ENCODE measurements around the gene DDB1. TPM values are rescaled to one million over a fixed set of nuclear protein-coding genes. Genes with fewer than 3 reads are reported as not detected.

DDB1 gene
- total RNA-seq, 1 donor from 2014 or later: 188 TPM

DNA sequence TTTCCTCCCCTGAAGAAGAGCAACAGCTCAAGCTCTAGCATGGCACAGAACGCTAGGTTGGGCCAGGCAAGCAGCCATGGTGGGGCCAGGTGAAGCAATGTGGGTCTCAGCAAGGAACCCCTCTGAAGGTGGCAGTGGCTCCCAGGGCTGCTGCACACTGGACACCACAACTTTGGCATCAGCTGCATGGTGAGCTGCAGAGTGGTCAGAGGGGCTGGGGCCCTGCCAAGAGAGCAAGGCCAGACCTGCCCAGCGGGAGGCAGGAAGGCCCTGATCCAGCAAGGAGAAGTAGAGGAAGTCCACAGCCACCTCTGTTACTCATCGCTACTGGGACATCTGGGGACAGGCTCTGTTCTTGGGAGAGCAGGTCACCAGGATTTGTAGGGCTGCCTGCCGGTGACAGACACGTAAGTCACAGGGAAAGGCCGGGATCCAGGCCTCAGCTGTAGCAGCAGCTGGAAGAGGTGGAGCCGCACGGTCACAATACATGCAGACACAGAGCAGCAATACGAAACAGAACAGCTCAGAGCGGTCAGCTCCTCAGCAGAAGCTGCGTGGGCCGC is 16.4 kb upstream of the DDB1 start:
- no peak overlapping the region for H3K4me3 Mint-ChIP-seq (ENCODE audit: unreplicated experiment)
- no peaks in the 10 kb centered on the region for H3K27me3 Mint-ChIP-seq (ENCODE audit: low read depth)
- H3K9me3 Mint-ChIP-seq (ENCODE audit: low read depth): no peaks in the 10 kb centered on the region
- no peak for DNase-seq (ENCODE audit: low spot score)
- H3K27ac Mint-ChIP-seq (ENCODE audit: unreplicated experiment): no peak overlapping the region
- TF ChIP-seq, protein P1, sequence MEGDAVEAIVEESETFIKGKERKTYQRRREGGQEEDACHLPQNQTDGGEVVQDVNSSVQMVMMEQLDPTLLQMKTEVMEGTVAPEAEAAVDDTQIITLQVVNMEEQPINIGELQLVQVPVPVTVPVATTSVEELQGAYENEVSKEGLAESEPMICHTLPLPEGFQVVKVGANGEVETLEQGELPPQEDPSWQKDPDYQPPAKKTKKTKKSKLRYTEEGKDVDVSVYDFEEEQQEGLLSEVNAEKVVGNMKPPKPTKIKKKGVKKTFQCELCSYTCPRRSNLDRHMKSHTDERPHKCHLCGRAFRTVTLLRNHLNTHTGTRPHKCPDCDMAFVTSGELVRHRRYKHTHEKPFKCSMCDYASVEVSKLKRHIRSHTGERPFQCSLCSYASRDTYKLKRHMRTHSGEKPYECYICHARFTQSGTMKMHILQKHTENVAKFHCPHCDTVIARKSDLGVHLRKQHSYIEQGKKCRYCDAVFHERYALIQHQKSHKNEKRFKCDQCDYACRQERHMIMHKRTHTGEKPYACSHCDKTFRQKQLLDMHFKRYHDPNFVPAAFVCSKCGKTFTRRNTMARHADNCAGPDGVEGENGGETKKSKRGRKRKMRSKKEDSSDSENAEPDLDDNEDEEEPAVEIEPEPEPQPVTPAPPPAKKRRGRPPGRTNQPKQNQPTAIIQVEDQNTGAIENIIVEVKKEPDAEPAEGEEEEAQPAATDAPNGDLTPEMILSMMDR (IDR thresholded peaks at IDR 0.05): no peak
- H3K36me3 Mint-ChIP-seq (ENCODE audit: low read depth): peaks cover 22% of the 10 kb centered on the region
- H3K4me1 Mint-ChIP-seq (ENCODE audit: low read depth): no peaks in the 10 kb centered on the region

DNA sequence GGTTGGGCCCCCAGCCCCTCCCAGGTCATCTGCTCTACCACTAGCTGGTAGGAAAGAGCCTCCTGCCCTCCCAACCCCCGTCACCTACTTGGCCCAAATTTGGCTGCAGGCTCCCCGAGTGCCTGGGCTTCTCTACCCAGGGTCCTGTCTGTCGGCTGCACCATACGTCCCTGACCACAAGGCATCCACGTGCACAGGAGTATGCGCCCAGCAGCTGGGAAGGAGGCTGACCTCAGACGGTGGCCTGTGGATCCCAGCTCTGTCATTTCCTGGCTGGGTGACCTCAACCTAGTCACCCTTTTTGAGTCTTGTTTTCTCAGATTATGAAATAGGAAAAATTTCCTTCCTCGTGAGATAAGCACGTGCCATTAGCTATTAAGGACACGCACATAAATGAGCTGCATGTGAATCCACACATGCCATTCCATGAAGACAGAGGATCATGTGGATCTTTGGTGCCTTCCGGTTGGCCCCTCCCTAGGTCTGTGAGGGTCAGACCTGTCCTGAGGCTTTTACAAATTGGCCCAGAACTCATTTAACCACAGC is 15.1 kb upstream of the DDB1 start:
- peaks cover 16% of the 10 kb centered on the region for H3K36me3 Mint-ChIP-seq (ENCODE audit: low read depth)
- no peaks in the 10 kb centered on the region for H3K9me3 Mint-ChIP-seq (ENCODE audit: low read depth)
- H3K27ac Mint-ChIP-seq (ENCODE audit: unreplicated experiment): no peak overlapping the region
- DNase-seq (ENCODE audit: low spot score): no peak
- no peak overlapping the region for H3K4me3 Mint-ChIP-seq (ENCODE audit: unreplicated experiment)
- no peaks in the 10 kb centered on the region for H3K4me1 Mint-ChIP-seq (ENCODE audit: low read depth)
- H3K27me3 Mint-ChIP-seq (ENCODE audit: low read depth): no peaks in the 10 kb centered on the region
- TF ChIP-seq, protein P1 (IDR thresholded peaks at IDR 0.05): no peak

DNA sequence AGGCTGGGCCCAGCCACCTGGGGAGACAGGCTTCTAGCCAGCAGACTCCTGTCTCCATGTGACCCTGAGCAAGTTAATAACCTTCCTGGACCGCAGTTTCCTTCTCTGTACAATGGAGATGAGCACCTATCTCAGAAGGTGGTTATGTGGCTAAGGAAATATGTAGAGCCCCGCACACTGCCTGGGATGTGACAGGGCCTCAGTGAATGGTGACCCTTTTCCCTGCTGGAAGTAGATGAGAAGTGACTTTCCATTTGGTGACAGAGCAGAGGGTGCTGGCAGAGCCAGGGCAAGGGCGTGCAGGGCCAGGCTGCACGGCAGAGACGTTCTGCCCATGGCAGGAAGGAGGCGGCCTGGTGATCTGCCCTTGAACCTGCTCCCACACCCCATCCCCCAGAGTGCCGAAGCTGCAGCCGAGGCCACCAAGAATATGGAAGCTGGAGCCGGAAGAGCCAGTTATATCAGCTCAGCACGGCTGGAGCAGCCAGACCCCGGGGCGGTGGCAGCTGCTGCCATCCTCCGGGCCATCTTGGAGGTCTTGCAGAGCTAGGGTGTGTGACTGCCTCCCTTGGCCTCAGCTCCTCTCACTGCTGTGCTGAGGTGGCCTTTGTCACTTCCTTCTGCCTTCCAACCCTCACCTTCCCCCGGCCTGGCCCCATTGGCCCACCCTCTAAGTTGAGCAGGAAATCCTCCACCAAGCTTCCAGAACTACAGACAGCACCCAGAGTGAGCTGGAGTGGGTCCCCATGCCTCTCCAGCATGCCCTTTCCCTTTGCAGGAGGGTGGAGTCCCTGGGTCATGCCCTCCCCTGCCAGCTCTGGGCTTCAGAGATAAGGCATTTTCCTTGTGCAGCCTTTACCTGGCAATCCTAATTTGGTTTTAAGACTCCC is 13.3 kb upstream of the DDB1 start:
- Mint-ChIP-seq H3K27ac (ENCODE audit: unreplicated experiment) (no peak overlapping the region), H3K27me3 (ENCODE audit: low read depth) (no peaks in the 10 kb centered on the region), H3K9me3 (ENCODE audit: low read depth) (no peaks in the 10 kb centered on the region), H3K4me1 (ENCODE audit: low read depth) (no peaks in the 10 kb centered on the region), H3K36me3 (ENCODE audit: low read depth) (peaks cover 15% of the 10 kb centered on the region), H3K4me3 (ENCODE audit: unreplicated experiment) (no peak overlapping the region)
- no peak for DNase-seq (ENCODE audit: low spot score)
- TF ChIP-seq, protein P1 (IDR thresholded peaks at IDR 0.05): no peak

DNA sequence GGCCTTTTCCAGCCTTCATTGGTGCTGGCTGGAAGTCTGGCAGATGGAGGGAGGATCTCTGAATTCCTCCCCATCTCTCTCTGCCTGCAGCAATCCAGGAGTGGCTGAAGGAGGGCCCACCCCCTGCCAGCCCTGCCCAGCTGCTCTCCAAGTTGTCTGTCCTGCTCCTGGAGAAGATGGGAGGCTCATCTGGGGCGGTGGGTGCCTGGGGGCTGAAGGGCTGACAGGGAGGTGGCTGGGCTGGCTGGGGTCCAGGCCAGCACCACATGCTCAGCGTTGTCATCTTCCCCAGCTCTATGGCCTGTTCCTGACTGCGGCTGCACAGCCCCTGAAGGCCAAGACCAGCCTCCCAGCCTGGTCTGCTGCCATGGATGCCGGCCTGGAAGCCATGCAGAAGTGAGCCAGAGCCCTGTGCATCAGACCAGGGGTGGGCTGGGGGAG is 12.3 kb upstream of the DDB1 start:
- H3K36me3 Mint-ChIP-seq (ENCODE audit: low read depth): peaks cover 16% of the 10 kb centered on the region
- no peaks in the 10 kb centered on the region for H3K4me1 Mint-ChIP-seq (ENCODE audit: low read depth)
- H3K27me3 Mint-ChIP-seq (ENCODE audit: low read depth): no peaks in the 10 kb centered on the region
- no peak overlapping the region for H3K27ac Mint-ChIP-seq (ENCODE audit: unreplicated experiment)
- DNase-seq (ENCODE audit: low spot score): no peak
- TF ChIP-seq, protein P1 (IDR thresholded peaks at IDR 0.05): no peak
- no peak overlapping the region for H3K4me3 Mint-ChIP-seq (ENCODE audit: unreplicated experiment)
- H3K9me3 Mint-ChIP-seq (ENCODE audit: low read depth): no peaks in the 10 kb centered on the region
